SK-N-SH treated with all-trans-retinoic acid at 6 μM for 48 hours (cell line): Measurements from ENCODE around the gene FBXO3.
"Not testable (repeated sequence)": the region's sequence is repeated elsewhere in the genome, so short reads cannot be mapped to it uniquely, and the experiment has no call there.

Source experiments
- ATAC-seq: fragments of 200-7000 bp; cut with Tn5 transposase; 3 replicates; pipeline ENCODE4 v1.9.1; 2020; ENCODE audit warnings: mild to moderate bottlenecking, moderate library complexity
- ARNTL ChIP-seq: fragments of 450-650 bp; formaldehyde crosslinking; IDR thresholded peaks from 2 replicates; pipeline ENCODE4 v1.5.0; 2020; ENCODE audit warnings: low read depth, mild to moderate bottlenecking, moderate library complexity, borderline replicate concordance
- BACH2 ChIP-seq: fragments of 250-450 bp; sonication (Bioruptor Pico); IDR thresholded peaks from 2 replicates; pipeline ENCODE4 v1.9.0; 2021; ENCODE audit warnings: mild to moderate bottlenecking, borderline replicate concordance
- CREB5 ChIP-seq: fragments of 250-450 bp; sonication (Bioruptor Pico); IDR thresholded peaks from 2 replicates; pipeline ENCODE4 v1.5.1; 2020; ENCODE audit warnings: low read depth, mild to moderate bottlenecking, moderate library complexity
- CSDC2 ChIP-seq: fragments of 250-450 bp; sonication (Bioruptor Pico); IDR thresholded peaks from 2 replicates; pipeline ENCODE4 v1.5.0; 2020; ENCODE audit warnings: mild to moderate bottlenecking, moderate library complexity
- CSRNP3 ChIP-seq: fragments of 250-450 bp; sonication (Bioruptor Pico); IDR thresholded peaks from 2 replicates; pipeline ENCODE4 v1.5.1; 2021; ENCODE audit warnings: mild to moderate bottlenecking, moderate library complexity
- ESRRG ChIP-seq: fragments of 250-450 bp; sonication (Bioruptor Pico); IDR thresholded peaks from 2 replicates; pipeline ENCODE4 v1.6.1; 2021; ENCODE audit warnings: mild to moderate bottlenecking
- GLIS3 ChIP-seq: fragments of 250-450 bp; sonication (Bioruptor Pico); IDR thresholded peaks from 2 replicates; pipeline ENCODE4 v1.5.0; 2020; ENCODE audit warnings: mild to moderate bottlenecking, moderate library complexity
- ISL1 ChIP-seq: fragments of 250-450 bp; sonication (Bioruptor Pico); IDR thresholded peaks from 2 replicates; pipeline ENCODE4 v2.1.2; 2022; ENCODE audit warnings: mild to moderate bottlenecking, moderate library complexity
- OSR1 ChIP-seq: fragments of 250-450 bp; sonication (Bioruptor Pico); IDR thresholded peaks from 2 replicates; pipeline ENCODE4 v1.8.0; 2022; ENCODE audit warnings: moderate library complexity, mild to moderate bottlenecking, inconsistent platforms
- PATZ1 ChIP-seq: fragments of 250-450 bp; sonication (Bioruptor Pico); IDR thresholded peaks from 2 replicates; pipeline ENCODE4 v1.8.0; 2020; ENCODE audit warnings: mild to moderate bottlenecking, moderate library complexity, borderline replicate concordance
- PPARA ChIP-seq: fragments of 250-450 bp; sonication (Bioruptor Pico); IDR thresholded peaks from 2 replicates; pipeline ENCODE4 v1.5.0; 2020; ENCODE audit warnings: mild to moderate bottlenecking, borderline replicate concordance
- RARB ChIP-seq: fragments of 250-450 bp; sonication (Bioruptor Pico); IDR thresholded peaks from 2 replicates; pipeline ENCODE4 v1.8.0; 2021; ENCODE audit warnings: mild to moderate bottlenecking, moderate library complexity
- SNAI2 ChIP-seq: fragments of 250-450 bp; sonication (Bioruptor Pico); IDR thresholded peaks from 2 replicates; pipeline ENCODE4 v1.5.0; 2020; ENCODE audit warnings: mild to moderate bottlenecking, moderate library complexity
- TCF4 ChIP-seq: fragments of 250-450 bp; sonication (Bioruptor Pico); IDR thresholded peaks from 2 replicates; pipeline ENCODE4 v1.8.0; 2021; ENCODE audit warnings: mild to moderate bottlenecking, moderate library complexity, borderline replicate concordance
- TSHZ2 ChIP-seq: fragments of 250-450 bp; sonication (Bioruptor Pico); IDR thresholded peaks from 2 replicates; pipeline ENCODE4 v1.5.0; 2020; ENCODE audit warnings: mild to moderate bottlenecking, moderate library complexity
- ZFP3 ChIP-seq: fragments of 250-450 bp; sonication (Bioruptor Pico); IDR thresholded peaks from 2 replicates; pipeline ENCODE4 v1.5.0; 2020; ENCODE audit warnings: mild to moderate bottlenecking, moderate library complexity
- ZFP30 ChIP-seq: fragments of 450-650 bp; formaldehyde crosslinking; IDR thresholded peaks from 2 replicates; pipeline ENCODE4 v1.5.0; 2022; ENCODE audit warnings: mild to moderate bottlenecking, moderate library complexity
- ZNF565 ChIP-seq: fragments of 450-650 bp; formaldehyde crosslinking; conservative IDR thresholded peaks from 2 replicates; pipeline ENCODE4 v1.5.0; 2020; ENCODE audit warnings: low read depth, mild to moderate bottlenecking, moderate library complexity
- ZNF70 ChIP-seq: fragments of 450-650 bp; formaldehyde crosslinking; IDR thresholded peaks from 2 replicates; pipeline ENCODE4 v1.5.0; 2020; ENCODE audit warnings: mild to moderate bottlenecking, moderate library complexity
- ZNF8 ChIP-seq: fragments of 450-650 bp; formaldehyde crosslinking; IDR thresholded peaks from 2 replicates; pipeline ENCODE4 v1.5.0; 2020; ENCODE audit warnings: mild to moderate bottlenecking, moderate library complexity

The FBXO3 gene

GRCh38 chr11:33708985-33709384 is 65.3 kb downstream of the FBXO3 start:
- TF ChIP-seq TSHZ2 (CRISPR knock-in tag) = no peak
- no peak for TF ChIP-seq PATZ1 (CRISPR knock-in tag)
- TF ChIP-seq SNAI2 = no peak
- no peak for TF ChIP-seq BACH2 (CRISPR knock-in tag)
- no peak for TF ChIP-seq OSR1 (CRISPR knock-in tag)
- TF ChIP-seq, all 23 proteins: peak for 0
- no peak for ATAC-seq

- not testable (repeated sequence) for ATAC-seq
Observed at GRCh38 chr11:33707831-33708230, 66.5 kb downstream of the FBXO3 start.

GRCh38 chr11:33706966-33707365 is 67.4 kb downstream of the FBXO3 start:
- ATAC-seq = no peak
- no peak for TF ChIP-seq TSHZ2 (CRISPR knock-in tag)
- TF ChIP-seq CSRNP3 (CRISPR knock-in tag) = no peak
- no peak for TF ChIP-seq ESRRG (CRISPR knock-in tag)
- no peak for TF ChIP-seq BACH2 (CRISPR knock-in tag)
- TF ChIP-seq PPARA (CRISPR knock-in tag) = no peak
- no peak for TF ChIP-seq TCF4 (CRISPR knock-in tag)
- no peak for TF ChIP-seq CREB5 (CRISPR knock-in tag)
- no peak for TF ChIP-seq OSR1 (CRISPR knock-in tag)
- no peak for TF ChIP-seq PATZ1 (CRISPR knock-in tag)
- TF ChIP-seq ZNF8 (CRISPR knock-in tag) = no peak
- no peak for TF ChIP-seq CSDC2 (CRISPR knock-in tag)
- no peak for TF ChIP-seq ZFP30 (CRISPR knock-in tag)
- no peak for TF ChIP-seq SNAI2
- no peak for TF ChIP-seq ARNTL (CRISPR knock-in tag)
- no peak for TF ChIP-seq ZNF70 (CRISPR knock-in tag)
- TF ChIP-seq GLIS3 (CRISPR knock-in tag) = no peak
- no peak for TF ChIP-seq ZFP3 (CRISPR knock-in tag)
- TF ChIP-seq ZNF565 (CRISPR knock-in tag) = no peak
- no peak for TF ChIP-seq ISL1 (CRISPR knock-in tag)
- no peak for TF ChIP-seq RARB (CRISPR knock-in tag)
